IPS-20b (cell line): ENCODE results near the gene SCAANT1.

Experiments used
- H3K27ac ChIP-seq: one replicate; pipeline ENCODE4 v1.5.1; 2013; ENCODE audit warnings: low read length
- H3K27me3 ChIP-seq: 2 replicates; pipeline ENCODE4 v1.6.1; 2013; ENCODE audit warnings: mild to moderate bottlenecking, low read length, inconsistent platforms; ENCODE audit not compliant: insufficient read depth
- H3K36me3 ChIP-seq: 2 replicates; pipeline ENCODE4 v1.6.1; 2013; ENCODE audit warnings: low read depth, mild to moderate bottlenecking, inconsistent platforms, low read length, moderate library complexity; ENCODE audit not compliant: insufficient read depth
- H3K4me1 ChIP-seq: 2 replicates; pipeline ENCODE4 v1.6.1; 2013; ENCODE audit warnings: mild to moderate bottlenecking, control low read depth, inconsistent platforms, low read length, moderate library complexity; ENCODE audit not compliant: insufficient read depth
- H3K4me3 ChIP-seq: 2 replicates; pipeline ENCODE4 v1.5.1; 2013; ENCODE audit warnings: mild to moderate bottlenecking, low read length, inconsistent platforms
- H3K9ac ChIP-seq: 2 replicates; pipeline ENCODE4 v1.6.1; 2013; ENCODE audit warnings: low read depth, mild to moderate bottlenecking, inconsistent platforms, low read length, moderate library complexity
- H3K9me3 ChIP-seq: 2 replicates; pipeline ENCODE4 v1.6.1; 2013; ENCODE audit warnings: mild to moderate bottlenecking, low read depth, low read length, inconsistent platforms; ENCODE audit not compliant: insufficient read depth

The SCAANT1 gene

GRCh38 chr3:63869940-63870614, 42.1 kb downstream of the SCAANT1 start:
- Histone ChIP-seq H3K27ac (no peak overlapping the region), H3K4me1 (0 out of 2 replicates have a peak, but pooled peaks cover 3% of the 10 kb centered on the region), H3K9me3 (no peaks in the 10 kb centered on the region)

GRCh38 chr3:63867225-63867624, 45.0 kb downstream of the SCAANT1 start:
- Histone ChIP-seq H3K4me3 (no peak overlapping the region), H3K27ac (no peak overlapping the region), H3K27me3 (peaks cover 8% of the 10 kb centered on the region; the same call in 1 of the 2 replicates), H3K36me3 (no peaks in the 10 kb centered on the region; the same call in 1 of the 2 replicates), H3K4me1 (peaks cover 11% of the 10 kb centered on the region), H3K9ac (no peak overlapping the region), H3K9me3 (no peaks in the 10 kb centered on the region)

More at GRCh38 chr3:63869940-63870614, 42.1 kb downstream of the SCAANT1 start:
- Histone ChIP-seq H3K4me3 (no peak overlapping the region), H3K36me3 (no peaks in the 10 kb centered on the region; the same call in 1 of the 2 replicates), H3K27me3 (peaks cover 2% of the 10 kb centered on the region; the same call in 1 of the 2 replicates), H3K9ac (no peak overlapping the region)

- Histone ChIP-seq H3K36me3 (no peaks in the 10 kb centered on the region; the same call in 1 of the 2 replicates), H3K4me1 (peaks cover 21% of the 10 kb centered on the region), H3K9me3 (no peaks in the 10 kb centered on the region), H3K27ac (no peak overlapping the region), H3K27me3 (peaks cover 8% of the 10 kb centered on the region; the same call in 1 of the 2 replicates), H3K9ac (peak overlapping the region; percentile 85; the same call in 1 of the 2 replicates), H3K4me3 (peak overlapping the region; percentile 94)
Observed at GRCh38 chr3:63864965-63865327, 47.2 kb downstream of the SCAANT1 start.

GRCh38 chr3:63864008-63864964, 47.9 kb downstream of the SCAANT1 start:
- H3K9ac ChIP-seq, result peak overlapping the region; percentile 85; the same call in 1 of the 2 replicates
- H3K36me3 ChIP-seq, result no peaks in the 10 kb centered on the region; the same call in 1 of the 2 replicates
- peaks cover 8% of the 10 kb centered on the region; the same call in 1 of the 2 replicates for H3K27me3 ChIP-seq
- peaks cover 26% of the 10 kb centered on the region for H3K4me1 ChIP-seq
- H3K9me3 ChIP-seq, result no peaks in the 10 kb centered on the region
- no peak overlapping the region for H3K27ac ChIP-seq
- peak overlapping the region; percentile 94 for H3K4me3 ChIP-seq

- Histone ChIP-seq H3K4me1 (peaks cover 34% of the 10 kb centered on the region), H3K9ac (peak within 1 kb of the TSS; percentile 93), H3K4me3 (peak within 1 kb of the TSS; percentile 95), H3K27ac (peak within 1 kb of the TSS; percentile 87), H3K27me3 (peaks cover 8% of the 10 kb centered on the region; the same call in 1 of the 2 replicates), H3K9me3 (no peaks in the 10 kb centered on the region), H3K36me3 (no peaks in the 10 kb centered on the region; the same call in 1 of the 2 replicates)
Observed at GRCh38 chr3:63863150-63864007, 48.8 kb downstream of the SCAANT1 start, which contains the start of the genes ATXN7 and THOC7. Gene ATXN7, plus strand, starts transcription at chr3:63863867. Its CDS starts 48,732 bp downstream, at chr3:63912599. Gene THOC7, minus strand, starts transcription at chr3:63863805. Its CDS starts 15 bp downstream, at chr3:63863790.

GRCh38 chr3:63862804-63863149, 49.4 kb downstream of the SCAANT1 start:
- H3K4me1 ChIP-seq, result peaks cover 38% of the 10 kb centered on the region
- H3K27me3 ChIP-seq, result peaks cover 8% of the 10 kb centered on the region; the same call in 1 of the 2 replicates
- peak overlapping the region; percentile 93 for H3K9ac ChIP-seq
- peak overlapping the region; percentile 95 for H3K4me3 ChIP-seq
- peak overlapping the region; percentile 87 for H3K27ac ChIP-seq
- no peaks in the 10 kb centered on the region for H3K9me3 ChIP-seq
- H3K36me3 ChIP-seq, result no peaks in the 10 kb centered on the region; the same call in 1 of the 2 replicates
